Astrocyte of the cerebellum (primary cell): ENCODE measurements around the gene PLCD1.

Source experiments
- DNase-seq: peaks from one replicate; pipeline ENCODE4 v3.0.0-alpha.2; 2011; ENCODE audit warnings: low read depth
- H3K4me3 ChIP-seq: 2 replicates; pipeline ENCODE4 v1.5.1; 2011; ENCODE audit warnings: mild to moderate bottlenecking, low read depth, low read length, moderate library complexity
- CTCF ChIP-seq: IDR thresholded peaks from 2 replicates; pipeline ENCODE4 v1.5.1; 2012; ENCODE audit warnings: low read length, low read depth, moderate library complexity, mild to moderate bottlenecking; ENCODE audit errors: missing control alignments
- in situ Hi-C: cut with HindIII; loops from 2 replicates; pipeline ENCODE4 v1.10.0; 2017; ENCODE audit warnings: low sequenced_read_pairs

The PLCD1 gene

DNA sequence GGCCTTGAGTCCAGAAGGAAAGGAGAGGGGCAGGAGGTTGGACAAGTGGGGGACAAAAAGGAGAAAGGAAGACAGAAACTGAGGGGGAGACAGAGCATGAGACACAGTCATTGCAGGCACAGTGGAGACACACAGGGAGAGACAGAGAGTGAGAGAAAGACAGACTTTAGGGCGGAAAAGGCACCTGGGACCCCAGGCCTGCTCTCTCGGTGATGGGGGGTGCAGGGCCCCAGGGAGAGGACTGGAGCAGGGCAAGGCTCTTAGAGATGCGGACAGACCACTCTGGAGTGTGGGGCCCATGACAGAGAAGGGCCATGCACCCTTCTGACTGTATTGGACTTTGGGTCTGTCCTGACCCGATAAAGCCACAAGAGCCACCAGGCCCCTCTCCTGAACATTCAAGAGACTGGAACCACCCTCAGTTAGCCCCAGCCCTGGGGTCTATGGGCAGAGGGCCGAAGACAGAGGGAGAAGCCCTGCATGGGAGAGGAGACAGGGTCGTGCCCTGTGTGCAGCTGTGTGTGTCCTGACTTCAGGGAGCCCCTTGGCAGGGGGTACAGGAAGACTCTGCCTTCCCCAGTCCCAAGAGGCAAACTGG, 12.5 kb downstream of the PLCD1 start:
- in situ Hi-C loops, result no loop called here
- H3K4me3 ChIP-seq, result no peak overlapping the region
- TF ChIP-seq CTCF, result no peak
- no peak for DNase-seq

DNA sequence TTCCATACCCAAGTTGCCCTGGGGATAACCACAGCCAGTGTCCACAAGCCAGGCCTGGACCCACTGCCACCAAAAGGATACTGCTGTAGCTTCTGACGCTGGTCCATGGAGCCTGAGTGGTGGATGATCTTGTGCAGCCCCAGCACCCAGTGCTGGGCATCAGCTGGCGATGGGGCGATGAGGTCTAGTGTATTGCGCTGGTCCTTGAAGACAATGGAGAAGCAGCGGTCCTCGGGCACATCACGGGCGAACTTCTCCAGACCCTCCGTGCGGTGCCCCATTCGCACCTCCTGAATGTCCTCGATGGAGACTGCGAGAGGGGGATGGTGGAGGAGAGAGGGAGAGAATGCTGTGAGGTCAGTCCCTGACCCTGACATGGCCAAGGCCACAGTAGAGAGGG, 13.0 kb downstream of the PLCD1 start:
- no peak overlapping the region for H3K4me3 ChIP-seq
- in situ Hi-C loops, result no loop called here
- DNase-seq, result no peak
- no peak for TF ChIP-seq CTCF

DNA sequence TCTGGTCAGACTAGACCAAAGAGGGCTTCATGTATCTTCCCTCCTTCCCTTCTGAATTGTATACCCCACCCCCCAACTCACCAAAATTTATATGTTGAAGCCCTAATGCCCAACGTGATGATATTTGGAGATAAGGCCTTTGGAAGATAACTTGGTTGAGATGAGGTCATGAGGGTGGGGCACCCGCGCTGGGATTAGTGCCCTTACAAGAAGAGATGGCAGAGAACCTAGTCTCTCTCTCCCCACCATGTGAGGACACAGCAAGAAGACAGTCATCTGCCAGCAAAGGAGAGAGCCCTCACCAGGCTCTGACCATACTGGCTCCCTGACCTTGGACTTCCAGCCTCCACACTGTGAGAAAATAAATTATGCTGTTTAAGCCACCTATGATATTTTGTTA, 13.5 kb downstream of the PLCD1 start:
- in situ Hi-C loops, result no loop called here
- DNase-seq, result no peak

DNA sequence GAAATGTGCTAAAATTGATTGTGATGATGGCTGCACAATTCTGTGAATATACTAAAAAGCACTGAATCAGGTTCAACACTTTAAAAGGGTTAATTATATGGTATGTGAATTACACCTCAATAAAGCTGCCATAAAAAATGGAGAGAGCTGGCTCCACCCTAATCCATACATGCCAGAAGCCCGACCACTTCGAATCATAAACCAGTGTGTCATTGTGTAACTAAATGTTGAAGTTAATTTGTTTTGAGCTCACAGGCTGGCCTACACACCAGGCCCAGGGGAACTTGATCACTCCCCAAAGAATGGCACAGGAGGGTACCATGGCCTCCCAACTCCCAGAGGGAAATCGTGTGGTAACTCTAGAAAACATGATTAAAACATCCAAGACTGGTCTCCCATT, 14.0 kb downstream of the PLCD1 start:
- no peak overlapping the region for H3K4me3 ChIP-seq
- DNase-seq, result no peak
- no peak for TF ChIP-seq CTCF
- in situ Hi-C loops, result no loop called here

More for the DNA sequence above, 13.5 kb downstream of the PLCD1 start:
- no peak for TF ChIP-seq CTCF
- no peak overlapping the region for H3K4me3 ChIP-seq

DNA sequence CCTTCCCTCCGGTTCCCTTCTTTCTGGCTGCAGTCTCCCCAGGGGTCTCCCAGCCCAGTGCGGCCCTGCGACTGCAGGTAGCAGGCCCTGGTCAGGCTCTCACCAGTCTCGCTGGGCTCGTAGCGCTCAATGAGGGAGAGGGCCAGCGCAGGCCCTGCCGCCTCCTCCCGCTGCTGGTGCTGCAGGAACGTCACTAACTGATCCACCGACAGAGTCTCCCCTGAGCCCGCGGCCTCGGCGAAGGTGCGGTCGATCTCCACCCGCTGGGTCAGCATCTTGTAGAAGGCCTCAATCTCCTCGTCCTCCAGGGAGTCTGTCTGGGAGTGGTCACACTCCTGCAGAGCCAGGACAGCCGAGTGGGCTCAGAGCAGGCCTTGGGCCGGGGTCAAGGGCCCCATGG, 18.3 kb downstream of the PLCD1 start:
- TF ChIP-seq CTCF, result no peak
- in situ Hi-C loops, result no loop called here
- DNase-seq, result no peak
- no peak overlapping the region for H3K4me3 ChIP-seq

DNA sequence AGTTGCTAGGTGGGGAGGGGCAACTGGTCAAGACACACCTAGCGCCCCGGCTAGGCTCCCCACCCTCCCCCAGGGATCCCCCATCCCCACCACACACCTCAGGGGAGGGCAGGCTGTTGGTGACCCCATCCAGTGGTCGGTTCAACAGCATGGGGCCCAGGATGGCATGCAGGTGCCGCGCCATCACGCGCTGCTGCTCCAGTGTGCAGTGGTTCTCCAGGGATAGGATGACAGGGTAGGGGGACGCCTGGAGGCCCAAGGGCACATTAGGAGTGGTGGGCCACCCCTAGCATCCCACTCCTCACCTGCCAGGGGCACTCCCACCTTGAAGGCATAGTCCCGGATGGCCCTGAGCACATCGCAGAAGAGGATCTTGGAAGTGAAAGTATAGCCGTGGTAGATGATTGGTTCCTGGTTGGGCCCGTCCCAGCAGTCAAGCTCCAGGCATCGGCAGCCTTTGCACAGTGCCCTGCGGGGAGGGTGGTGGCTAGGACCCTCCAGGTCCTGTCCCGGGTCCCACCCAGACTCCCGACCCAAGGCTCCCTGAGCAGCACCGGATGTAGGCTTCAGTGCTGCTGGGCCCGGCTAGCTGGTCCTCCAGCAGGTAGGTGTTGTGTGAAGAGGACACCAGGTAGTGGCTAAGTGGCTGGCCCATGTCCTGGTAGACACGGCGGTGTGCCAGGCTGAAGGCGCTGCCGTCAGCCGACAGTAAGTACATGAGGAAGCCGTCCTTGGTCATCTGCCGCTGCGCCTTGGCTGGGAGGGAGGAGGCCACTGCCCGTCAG, 19.4 kb downstream of the PLCD1 start:
- no peak overlapping the region for H3K4me3 ChIP-seq
- in situ Hi-C loops, result no loop called here
- TF ChIP-seq CTCF, result no peak
- no peak for DNase-seq
